GM12878 (cell line): ENCODE results near the gene FER1L5. TPM values are rescaled to one million over a fixed set of nuclear protein-coding genes. Genes with fewer than 3 reads are reported as not detected.
A peak's percentile ranks its signal among the peaks of the same experiment; 100 is the strongest.

Experiments used
- CHD1 ChIP-seq: IDR thresholded peaks from 2 replicates; pipeline ENCODE4 v1.6.1; 2012; ENCODE audit warnings: low read depth, low read length, improper control_type of control experiment
- CHD4 ChIP-seq: fragments of 200-600 bp; sonication (generic); IDR thresholded peaks from 2 replicates; pipeline ENCODE4 v1.6.1; 2016; ENCODE audit warnings: mild to moderate bottlenecking
- CREM ChIP-seq: IDR thresholded peaks from 2 replicates; pipeline ENCODE4 v1.6.1; 2014; ENCODE audit warnings: antibody characterized with exemption, low read depth
- MYB ChIP-seq: fragments of 150-350 bp; IDR thresholded peaks from 2 replicates; pipeline ENCODE4 v1.6.1; 2014; ENCODE audit warnings: mild to moderate bottlenecking, low read depth, low read length, borderline replicate concordance
- NFXL1 ChIP-seq: fragments of 450-650 bp; IDR thresholded peaks from 2 replicates; pipeline ENCODE4 v1.6.1; 2017; ENCODE audit warnings: antibody characterized with exemption, mild to moderate bottlenecking, borderline replicate concordance
- RB1 ChIP-seq: fragments of 450-650 bp; formaldehyde crosslinking; IDR thresholded peaks from 2 replicates; pipeline ENCODE4 v1.6.1; 2017; ENCODE audit warnings: mild to moderate bottlenecking, borderline replicate concordance
- SPI1 ChIP-seq: IDR thresholded peaks from 2 replicates; pipeline ENCODE4 v1.6.1; 2011; ENCODE audit warnings: low read depth, mild to moderate bottlenecking, low read length, moderate library complexity, borderline replicate concordance; ENCODE audit not compliant: insufficient read depth
- SUZ12 ChIP-seq: fragments of 200-600 bp; sonication (generic); IDR thresholded peaks from one replicate; pipeline ENCODE4 v1.6.1; 2018; ENCODE audit warnings: antibody characterized with exemption, mild to moderate bottlenecking; ENCODE audit not compliant: unreplicated experiment
- TCF3 ChIP-seq: IDR thresholded peaks from 2 replicates; pipeline ENCODE4 v1.6.1; 2012; ENCODE audit warnings: low read depth, mild to moderate bottlenecking, low read length, borderline replicate concordance; ENCODE audit not compliant: insufficient read depth
- ZNF217 ChIP-seq: fragments of 450-650 bp; IDR thresholded peaks from 2 replicates; pipeline ENCODE4 v1.6.1; 2017; ENCODE audit warnings: antibody characterized with exemption, mild to moderate bottlenecking
- polyA plus RNA-seq, 11 experiments: library from polyadenylated mRNA; depleted of rRNA in 4 of 11; unstranded in 6 of 11; stranded (reverse) in 5 of 11; fragments of >200 nt; fragmentation: Nextera tagmentation in 4 of 11; fragmentation: Illumina TruSeq in 1 of 11; extraction: Ambion mirVana in 4 of 11; extraction: Trizol in 1 of 11; gene quantifications; 1 replicate in 1 of 11; 2 replicates in 10 of 11; pipeline versions ENCODE4 v1.2.1 to v1.2.3, GENCODE V29; 2011 to 2016; ENCODE audit warnings: inconsistent platforms in 2 of 11, missing spikeins in 2 of 11, low read depth in 1 of 11
- total RNA-seq, 4 experiments: library from RNA; depleted of rRNA in 3 of 4; stranded (reverse); fragments of >200 nt in 3 of 4; fragmentation: Illumina TruSeq in 1 of 4; extraction: Trizol in 1 of 4; gene quantifications; 2 replicates each; pipeline versions ENCODE4 v1.2.1 to v1.2.3, GENCODE V29; 2013 to 2021
- TF ChIP-seq, protein P1 (sequence below): fragments of 450-650 bp; IDR thresholded peaks from 2 replicates; pipeline ENCODE4 v1.6.1; 2014; ENCODE audit warnings: mild to moderate bottlenecking
- TF ChIP-seq, protein P2 (sequence below): fragments of 450-650 bp; IDR thresholded peaks from 2 replicates; pipeline ENCODE4 v1.6.1; 2017; ENCODE audit warnings: mild to moderate bottlenecking, moderate library complexity
- TF ChIP-seq, protein P3 (sequence below): fragments of 450-650 bp; IDR thresholded peaks from 2 replicates; pipeline ENCODE4 v1.6.1; 2016; ENCODE audit warnings: mild to moderate bottlenecking, moderate library complexity, borderline replicate concordance
- TF ChIP-seq, protein P4 (sequence below): fragments of 450-650 bp; IDR thresholded peaks from 2 replicates; pipeline ENCODE4 v1.6.1; 2017; ENCODE audit warnings: borderline replicate concordance
- TF ChIP-seq, protein P5 (sequence below): fragments of 150-350 bp; IDR thresholded peaks from 2 replicates; pipeline ENCODE4 v1.6.1; 2014; ENCODE audit warnings: mild to moderate bottlenecking, low read depth, low read length

The FER1L5 gene
- total and polyA plus RNA-seq, 10 of the 15 experiments (the other 5 are each of a cell fraction or from before 2014, with no cell fraction given) = not detected

DNA sequence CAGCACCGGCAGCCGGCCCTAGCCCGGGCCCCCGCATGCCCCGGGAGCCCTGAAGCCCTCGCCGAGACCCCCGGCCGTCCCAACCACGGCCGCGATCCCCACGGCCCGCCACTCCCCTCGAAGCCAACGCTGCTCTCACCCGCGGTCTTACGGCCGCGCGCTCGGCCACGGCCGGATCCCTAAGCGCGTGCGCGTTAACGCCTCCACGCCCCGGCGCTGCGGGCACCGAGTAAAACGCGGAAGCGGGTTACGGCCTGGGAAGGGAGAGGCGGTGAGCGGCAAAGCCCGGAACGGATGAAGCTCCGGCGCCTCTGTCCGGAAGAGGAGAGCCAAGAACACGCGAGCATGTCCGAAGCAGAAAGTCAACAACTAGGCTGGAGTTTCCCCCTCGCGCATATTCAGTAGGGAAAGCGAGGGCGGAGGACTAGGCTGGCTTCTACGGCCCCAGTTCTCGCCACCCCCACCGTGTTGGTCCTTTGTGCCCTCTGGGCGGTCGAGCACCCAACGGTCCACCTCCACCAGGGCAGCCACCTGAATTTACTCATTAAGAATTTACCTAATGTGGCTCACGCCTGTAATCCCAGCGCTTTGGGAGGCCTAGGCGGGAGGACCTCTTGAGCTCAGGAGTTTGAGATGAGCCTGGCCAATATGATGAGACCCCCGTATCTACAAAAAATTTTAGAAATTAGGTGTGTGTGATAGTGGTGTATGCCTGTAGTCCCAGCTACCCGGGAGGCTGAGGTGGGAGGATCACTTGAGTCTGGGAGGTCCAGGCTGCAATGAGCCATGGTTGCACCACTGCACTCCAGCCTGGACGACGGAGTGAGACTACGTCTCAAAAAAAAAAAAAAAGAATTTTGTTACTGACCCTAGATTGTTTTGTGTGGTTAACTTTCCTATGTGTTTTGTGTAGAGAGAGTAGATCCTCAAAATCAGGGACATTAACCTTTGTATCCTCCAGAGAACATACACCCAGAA lies 4.1 kb upstream of the FER1L5 start, which contains the start of gene KANSL3 (continued):
- no peak for TF ChIP-seq SPI1
- TF ChIP-seq, protein P1, sequence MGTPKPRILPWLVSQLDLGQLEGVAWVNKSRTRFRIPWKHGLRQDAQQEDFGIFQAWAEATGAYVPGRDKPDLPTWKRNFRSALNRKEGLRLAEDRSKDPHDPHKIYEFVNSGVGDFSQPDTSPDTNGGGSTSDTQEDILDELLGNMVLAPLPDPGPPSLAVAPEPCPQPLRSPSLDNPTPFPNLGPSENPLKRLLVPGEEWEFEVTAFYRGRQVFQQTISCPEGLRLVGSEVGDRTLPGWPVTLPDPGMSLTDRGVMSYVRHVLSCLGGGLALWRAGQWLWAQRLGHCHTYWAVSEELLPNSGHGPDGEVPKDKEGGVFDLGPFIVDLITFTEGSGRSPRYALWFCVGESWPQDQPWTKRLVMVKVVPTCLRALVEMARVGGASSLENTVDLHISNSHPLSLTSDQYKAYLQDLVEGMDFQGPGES = no peak
- no peak for TF ChIP-seq TCF3
- TF ChIP-seq RB1 = peak; percentile 89; the same call in 1 of the 2 replicates
- TF ChIP-seq CHD4 = no peak
- TF ChIP-seq, protein P2, sequence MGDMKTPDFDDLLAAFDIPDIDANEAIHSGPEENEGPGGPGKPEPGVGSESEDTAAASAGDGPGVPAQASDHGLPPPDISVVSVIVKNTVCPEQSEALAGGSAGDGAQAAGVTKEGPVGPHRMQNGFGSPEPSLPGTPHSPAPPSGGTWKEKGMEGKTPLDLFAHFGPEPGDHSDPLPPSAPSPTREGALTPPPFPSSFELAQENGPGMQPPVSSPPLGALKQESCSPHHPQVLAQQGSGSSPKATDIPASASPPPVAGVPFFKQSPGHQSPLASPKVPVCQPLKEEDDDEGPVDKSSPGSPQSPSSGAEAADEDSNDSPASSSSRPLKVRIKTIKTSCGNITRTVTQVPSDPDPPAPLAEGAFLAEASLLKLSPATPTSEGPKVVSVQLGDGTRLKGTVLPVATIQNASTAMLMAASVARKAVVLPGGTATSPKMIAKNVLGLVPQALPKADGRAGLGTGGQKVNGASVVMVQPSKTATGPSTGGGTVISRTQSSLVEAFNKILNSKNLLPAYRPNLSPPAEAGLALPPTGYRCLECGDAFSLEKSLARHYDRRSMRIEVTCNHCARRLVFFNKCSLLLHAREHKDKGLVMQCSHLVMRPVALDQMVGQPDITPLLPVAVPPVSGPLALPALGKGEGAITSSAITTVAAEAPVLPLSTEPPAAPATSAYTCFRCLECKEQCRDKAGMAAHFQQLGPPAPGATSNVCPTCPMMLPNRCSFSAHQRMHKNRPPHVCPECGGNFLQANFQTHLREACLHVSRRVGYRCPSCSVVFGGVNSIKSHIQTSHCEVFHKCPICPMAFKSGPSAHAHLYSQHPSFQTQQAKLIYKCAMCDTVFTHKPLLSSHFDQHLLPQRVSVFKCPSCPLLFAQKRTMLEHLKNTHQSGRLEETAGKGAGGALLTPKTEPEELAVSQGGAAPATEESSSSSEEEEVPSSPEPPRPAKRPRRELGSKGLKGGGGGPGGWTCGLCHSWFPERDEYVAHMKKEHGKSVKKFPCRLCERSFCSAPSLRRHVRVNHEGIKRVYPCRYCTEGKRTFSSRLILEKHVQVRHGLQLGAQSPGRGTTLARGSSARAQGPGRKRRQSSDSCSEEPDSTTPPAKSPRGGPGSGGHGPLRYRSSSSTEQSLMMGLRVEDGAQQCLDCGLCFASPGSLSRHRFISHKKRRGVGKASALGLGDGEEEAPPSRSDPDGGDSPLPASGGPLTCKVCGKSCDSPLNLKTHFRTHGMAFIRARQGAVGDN = peak; percentile 83
- peak; percentile 84 for TF ChIP-seq CREM
- TF ChIP-seq MYB = peak; percentile 67; the same call in 1 of the 2 replicates
- peak; percentile 70; the same call in 1 of the 2 replicates for TF ChIP-seq ZNF217
- peak; percentile 75; the same call in 1 of the 2 replicates for TF ChIP-seq CHD1
- TF ChIP-seq, protein P3, sequence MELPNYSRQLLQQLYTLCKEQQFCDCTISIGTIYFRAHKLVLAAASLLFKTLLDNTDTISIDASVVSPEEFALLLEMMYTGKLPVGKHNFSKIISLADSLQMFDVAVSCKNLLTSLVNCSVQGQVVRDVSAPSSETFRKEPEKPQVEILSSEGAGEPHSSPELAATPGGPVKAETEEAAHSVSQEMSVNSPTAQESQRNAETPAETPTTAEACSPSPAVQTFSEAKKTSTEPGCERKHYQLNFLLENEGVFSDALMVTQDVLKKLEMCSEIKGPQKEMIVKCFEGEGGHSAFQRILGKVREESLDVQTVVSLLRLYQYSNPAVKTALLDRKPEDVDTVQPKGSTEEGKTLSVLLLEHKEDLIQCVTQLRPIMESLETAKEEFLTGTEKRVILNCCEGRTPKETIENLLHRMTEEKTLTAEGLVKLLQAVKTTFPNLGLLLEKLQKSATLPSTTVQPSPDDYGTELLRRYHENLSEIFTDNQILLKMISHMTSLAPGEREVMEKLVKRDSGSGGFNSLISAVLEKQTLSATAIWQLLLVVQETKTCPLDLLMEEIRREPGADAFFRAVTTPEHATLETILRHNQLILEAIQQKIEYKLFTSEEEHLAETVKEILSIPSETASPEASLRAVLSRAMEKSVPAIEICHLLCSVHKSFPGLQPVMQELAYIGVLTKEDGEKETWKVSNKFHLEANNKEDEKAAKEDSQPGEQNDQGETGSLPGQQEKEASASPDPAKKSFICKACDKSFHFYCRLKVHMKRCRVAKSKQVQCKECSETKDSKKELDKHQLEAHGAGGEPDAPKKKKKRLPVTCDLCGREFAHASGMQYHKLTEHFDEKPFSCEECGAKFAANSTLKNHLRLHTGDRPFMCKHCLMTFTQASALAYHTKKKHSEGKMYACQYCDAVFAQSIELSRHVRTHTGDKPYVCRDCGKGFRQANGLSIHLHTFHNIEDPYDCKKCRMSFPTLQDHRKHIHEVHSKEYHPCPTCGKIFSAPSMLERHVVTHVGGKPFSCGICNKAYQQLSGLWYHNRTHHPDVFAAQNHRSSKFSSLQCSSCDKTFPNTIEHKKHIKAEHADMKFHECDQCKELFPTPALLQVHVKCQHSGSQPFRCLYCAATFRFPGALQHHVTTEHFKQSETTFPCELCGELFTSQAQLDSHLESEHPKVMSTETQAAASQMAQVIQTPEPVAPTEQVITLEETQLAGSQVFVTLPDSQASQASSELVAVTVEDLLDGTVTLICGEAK = peak; percentile 78; the same call in 1 of the 2 replicates
- TF ChIP-seq, protein P4, sequence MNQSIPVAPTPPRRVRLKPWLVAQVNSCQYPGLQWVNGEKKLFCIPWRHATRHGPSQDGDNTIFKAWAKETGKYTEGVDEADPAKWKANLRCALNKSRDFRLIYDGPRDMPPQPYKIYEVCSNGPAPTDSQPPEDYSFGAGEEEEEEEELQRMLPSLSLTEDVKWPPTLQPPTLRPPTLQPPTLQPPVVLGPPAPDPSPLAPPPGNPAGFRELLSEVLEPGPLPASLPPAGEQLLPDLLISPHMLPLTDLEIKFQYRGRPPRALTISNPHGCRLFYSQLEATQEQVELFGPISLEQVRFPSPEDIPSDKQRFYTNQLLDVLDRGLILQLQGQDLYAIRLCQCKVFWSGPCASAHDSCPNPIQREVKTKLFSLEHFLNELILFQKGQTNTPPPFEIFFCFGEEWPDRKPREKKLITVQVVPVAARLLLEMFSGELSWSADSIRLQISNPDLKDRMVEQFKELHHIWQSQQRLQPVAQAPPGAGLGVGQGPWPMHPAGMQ = no peak
- TF ChIP-seq NFXL1 = no peak
- TF ChIP-seq, protein P5, sequence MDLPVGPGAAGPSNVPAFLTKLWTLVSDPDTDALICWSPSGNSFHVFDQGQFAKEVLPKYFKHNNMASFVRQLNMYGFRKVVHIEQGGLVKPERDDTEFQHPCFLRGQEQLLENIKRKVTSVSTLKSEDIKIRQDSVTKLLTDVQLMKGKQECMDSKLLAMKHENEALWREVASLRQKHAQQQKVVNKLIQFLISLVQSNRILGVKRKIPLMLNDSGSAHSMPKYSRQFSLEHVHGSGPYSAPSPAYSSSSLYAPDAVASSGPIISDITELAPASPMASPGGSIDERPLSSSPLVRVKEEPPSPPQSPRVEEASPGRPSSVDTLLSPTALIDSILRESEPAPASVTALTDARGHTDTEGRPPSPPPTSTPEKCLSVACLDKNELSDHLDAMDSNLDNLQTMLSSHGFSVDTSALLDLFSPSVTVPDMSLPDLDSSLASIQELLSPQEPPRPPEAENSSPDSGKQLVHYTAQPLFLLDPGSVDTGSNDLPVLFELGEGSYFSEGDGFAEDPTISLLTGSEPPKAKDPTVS = peak; percentile 86
- no peak for TF ChIP-seq SUZ12
